ENCODE measurements around the gene PMF1.

Gene PMF1

GRCh38 chr1:156262461-156263287 is 49.9 kb downstream of the PMF1 start:
- no peak for ATAC-seq

GRCh38 chr1:156263288-156263655 is 50.5 kb downstream of the PMF1 start:
- H3K4me1 Mint-ChIP-seq, result peaks cover 6% of the 10 kb centered on the region
- H3K36me3 Mint-ChIP-seq, result peaks cover 75% of the 10 kb centered on the region
- no peaks in the 10 kb centered on the region for H3K27me3 Mint-ChIP-seq
- H3K9me3 Mint-ChIP-seq, result no peaks in the 10 kb centered on the region
- H3K27ac Mint-ChIP-seq, result no peak overlapping the region
- no peak overlapping the region for H3K4me3 Mint-ChIP-seq
- no peak for ATAC-seq

More at GRCh38 chr1:156262461-156263287, 49.9 kb downstream of the PMF1 start:
- Mint-ChIP-seq H3K36me3 (peaks cover 79% of the 10 kb centered on the region), H3K9me3 (no peaks in the 10 kb centered on the region), H3K4me1 (peaks cover 6% of the 10 kb centered on the region), H3K4me3 (no peak overlapping the region), H3K27ac (no peak overlapping the region), H3K27me3 (no peaks in the 10 kb centered on the region)

GRCh38 chr1:156266051-156266450 is 53.2 kb downstream of the PMF1 start:
- Mint-ChIP-seq H3K4me1 (peaks cover 6% of the 10 kb centered on the region), H3K4me3 (no peak overlapping the region), H3K27ac (no peak overlapping the region), H3K27me3 (no peaks in the 10 kb centered on the region), H3K36me3 (peaks cover 64% of the 10 kb centered on the region), H3K9me3 (no peaks in the 10 kb centered on the region)
- ATAC-seq, result no peak

GRCh38 chr1:156268336-156268735 is 55.5 kb downstream of the PMF1 start:
- no peak for ATAC-seq
- Mint-ChIP-seq H3K36me3 (peaks cover 69% of the 10 kb centered on the region), H3K9me3 (no peaks in the 10 kb centered on the region), H3K27me3 (no peaks in the 10 kb centered on the region), H3K4me3 (no peak overlapping the region), H3K4me1 (peaks cover 6% of the 10 kb centered on the region), H3K27ac (no peak overlapping the region)

GRCh38 chr1:156270314-156270713 is 57.5 kb downstream of the PMF1 start:
- Mint-ChIP-seq H3K4me1 (peaks cover 6% of the 10 kb centered on the region), H3K27ac (no peak overlapping the region), H3K4me3 (no peak overlapping the region), H3K27me3 (no peaks in the 10 kb centered on the region), H3K36me3 (peaks cover 72% of the 10 kb centered on the region), H3K9me3 (no peaks in the 10 kb centered on the region)
- ATAC-seq, result no peak

DNA sequence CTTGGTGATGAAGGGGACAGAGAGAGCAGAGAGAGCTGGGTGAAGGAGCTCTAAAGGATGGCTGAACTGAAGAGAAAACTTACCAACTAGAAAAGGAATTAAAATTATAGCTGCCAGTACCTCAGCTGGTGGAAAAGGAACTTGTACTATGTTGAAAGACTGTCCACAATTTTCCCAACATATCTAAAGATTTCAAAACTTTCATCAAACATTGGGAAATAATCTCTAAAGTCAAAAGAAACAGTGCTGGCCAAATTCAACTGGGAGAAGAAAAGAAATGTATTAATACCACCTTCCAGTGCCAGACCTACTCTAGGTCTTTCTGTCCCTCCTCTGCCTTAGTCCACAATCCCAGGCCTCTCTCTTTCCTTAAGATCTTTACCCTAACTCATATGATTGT is 63.7 kb downstream of the PMF1 start:
- ATAC-seq, result no peak
- Mint-ChIP-seq H3K4me1 (peaks cover 18% of the 10 kb centered on the region), H3K27me3 (no peaks in the 10 kb centered on the region), H3K9me3 (no peaks in the 10 kb centered on the region), H3K27ac (no peak overlapping the region), H3K36me3 (peaks cover 68% of the 10 kb centered on the region), H3K4me3 (no peak overlapping the region)

- Mint-ChIP-seq H3K27ac (no peak overlapping the region), H3K36me3 (peaks cover 63% of the 10 kb centered on the region)
Observed at GRCh38 chr1:156276966-156277381, 64.2 kb downstream of the PMF1 start.

DNA sequence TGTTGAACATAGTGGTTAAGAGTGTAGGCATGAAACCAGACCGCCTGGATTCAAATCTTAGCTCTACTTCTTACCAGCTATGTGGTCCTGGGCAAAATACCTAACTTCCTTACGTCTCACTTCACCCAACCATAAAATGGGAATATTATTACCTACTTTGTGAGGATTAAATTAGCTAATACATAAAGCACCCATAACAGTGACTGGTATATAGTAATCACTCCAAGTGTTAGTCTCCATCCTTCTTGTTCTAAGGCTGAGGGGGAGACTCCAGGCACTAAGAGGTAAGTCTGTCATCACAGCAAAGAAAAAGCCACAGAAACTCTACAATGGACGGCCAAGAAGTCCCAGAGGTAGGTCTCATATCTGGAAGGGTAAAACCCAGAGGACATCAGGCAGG is 67.0 kb downstream of the PMF1 start:
- Mint-ChIP-seq H3K9me3 (no peaks in the 10 kb centered on the region), H3K36me3 (peaks cover 35% of the 10 kb centered on the region), H3K4me1 (peaks cover 47% of the 10 kb centered on the region), H3K27me3 (no peaks in the 10 kb centered on the region), H3K27ac (no peak overlapping the region), H3K4me3 (no peak overlapping the region)
- ATAC-seq, result no peak

More at GRCh38 chr1:156276966-156277381, 64.2 kb downstream of the PMF1 start:
- no peaks in the 10 kb centered on the region for H3K27me3 Mint-ChIP-seq
- H3K4me3 Mint-ChIP-seq, result no peak overlapping the region
- ATAC-seq, result no peak
- H3K9me3 Mint-ChIP-seq, result no peaks in the 10 kb centered on the region
- H3K4me1 Mint-ChIP-seq, result peaks cover 22% of the 10 kb centered on the region

GRCh38 chr1:156281281-156281680 is 68.5 kb downstream of the PMF1 start:
- H3K27me3 Mint-ChIP-seq, result no peaks in the 10 kb centered on the region
- peaks cover 39% of the 10 kb centered on the region for H3K36me3 Mint-ChIP-seq
- H3K27ac Mint-ChIP-seq, result peak overlapping the region; percentile 97
- no peaks in the 10 kb centered on the region for H3K9me3 Mint-ChIP-seq
- H3K4me3 Mint-ChIP-seq, result peak overlapping the region; percentile 97
- peaks cover 47% of the 10 kb centered on the region for H3K4me1 Mint-ChIP-seq
- peak; percentile 67 for ATAC-seq

DNA sequence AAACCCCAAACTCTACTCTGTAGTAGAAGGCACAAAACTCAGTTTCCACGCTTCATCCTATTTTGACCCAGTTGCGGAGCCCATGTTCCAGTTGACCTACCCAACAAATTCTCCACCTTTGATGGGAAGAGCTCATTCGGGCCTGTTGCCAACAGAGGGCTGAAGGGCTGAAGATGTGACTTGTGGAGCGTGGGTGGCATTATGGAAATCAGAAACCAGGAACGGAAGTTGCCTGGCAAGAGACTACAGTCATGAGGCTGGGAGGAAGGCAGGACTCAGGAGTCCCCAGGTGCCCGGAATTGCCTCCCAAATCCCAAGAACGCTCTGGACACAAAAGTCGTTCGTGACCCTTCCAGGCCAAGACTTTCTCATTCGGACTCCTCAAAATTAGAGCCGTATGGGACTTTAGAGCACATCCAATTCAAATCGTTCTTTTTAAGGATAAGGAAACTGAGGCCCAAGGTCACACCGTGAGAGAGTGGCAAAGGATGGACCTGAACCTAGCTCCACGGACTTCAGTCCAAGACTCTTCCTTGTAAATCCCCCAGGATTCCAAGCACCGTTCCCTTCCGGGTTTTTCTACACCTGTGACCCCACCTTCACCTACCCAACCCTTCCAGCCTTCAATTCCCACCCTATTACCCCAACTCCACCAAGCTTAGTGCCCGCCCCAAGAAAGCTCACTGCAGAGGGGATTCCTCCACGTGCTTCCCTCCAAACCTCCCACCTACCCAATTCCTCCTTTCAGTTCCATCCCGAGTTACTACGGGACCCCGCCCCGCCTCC is 69.1 kb downstream of the PMF1 start:
- peak overlapping the region; percentile 97 for H3K4me3 Mint-ChIP-seq
- H3K9me3 Mint-ChIP-seq, result no peaks in the 10 kb centered on the region
- H3K27ac Mint-ChIP-seq, result peak overlapping the region; percentile 97
- peaks cover 33% of the 10 kb centered on the region for H3K36me3 Mint-ChIP-seq
- ATAC-seq, result no peak
- H3K4me1 Mint-ChIP-seq, result peaks cover 47% of the 10 kb centered on the region
- H3K27me3 Mint-ChIP-seq, result no peaks in the 10 kb centered on the region

GRCh38 chr1:156282479-156283222 is 69.8 kb downstream of the PMF1 start, which contains the start of gene SMG5:
SMG5 (minus strand) TSS chr1:156282825; CDS start chr1:156282680, 145 bp downstream.
- Mint-ChIP-seq H3K4me1 (peaks cover 47% of the 10 kb centered on the region), H3K27me3 (no peaks in the 10 kb centered on the region), H3K4me3 (peak within 1 kb of the TSS; percentile 97), H3K36me3 (peaks cover 25% of the 10 kb centered on the region), H3K9me3 (no peaks in the 10 kb centered on the region), H3K27ac (peak within 1 kb of the TSS; percentile 97)
- ATAC-seq, result peak; percentile 96

GRCh38 chr1:156283521-156283920 is 70.7 kb downstream of the PMF1 start:
- Mint-ChIP-seq H3K27me3 (no peaks in the 10 kb centered on the region), H3K9me3 (no peaks in the 10 kb centered on the region), H3K27ac (peak overlapping the region; percentile 97), H3K4me3 (peak overlapping the region; percentile 97), H3K4me1 (peaks cover 47% of the 10 kb centered on the region), H3K36me3 (peaks cover 19% of the 10 kb centered on the region)
- no peak for ATAC-seq

DNA sequence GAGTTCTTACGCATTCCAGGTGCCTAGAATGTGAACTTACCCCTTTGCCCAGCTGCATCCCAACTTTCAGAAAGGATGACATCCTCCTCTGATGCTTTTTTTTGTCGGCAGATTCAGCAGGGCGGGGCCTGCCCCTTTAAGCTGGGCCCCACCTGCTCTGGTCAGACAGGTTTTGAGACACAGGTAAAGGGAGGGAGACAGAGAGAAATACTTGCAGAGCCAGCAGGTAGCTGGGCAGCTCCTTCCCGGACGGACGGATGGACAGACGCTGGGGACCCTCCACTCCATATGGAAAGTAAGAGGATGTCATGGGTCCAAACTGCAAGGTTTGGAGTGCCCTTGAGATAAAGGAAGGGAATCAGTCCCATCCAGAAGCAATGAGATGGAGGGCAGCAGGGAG is 71.3 kb downstream of the PMF1 start, which contains the start of gene TMEM79:
Gene TMEM79 (plus strand): TSS at position 214 of the 400 bp plus-strand sequence. CDS start 902 bp downstream, outside the sequence.
- ATAC-seq, result no peak
- Mint-ChIP-seq H3K9me3 (no peaks in the 10 kb centered on the region), H3K36me3 (peaks cover 20% of the 10 kb centered on the region), H3K27me3 (no peaks in the 10 kb centered on the region), H3K4me3 (peak within 1 kb of the TSS; percentile 97), H3K27ac (peak within 1 kb of the TSS; percentile 97), H3K4me1 (peaks cover 47% of the 10 kb centered on the region)

DNA sequence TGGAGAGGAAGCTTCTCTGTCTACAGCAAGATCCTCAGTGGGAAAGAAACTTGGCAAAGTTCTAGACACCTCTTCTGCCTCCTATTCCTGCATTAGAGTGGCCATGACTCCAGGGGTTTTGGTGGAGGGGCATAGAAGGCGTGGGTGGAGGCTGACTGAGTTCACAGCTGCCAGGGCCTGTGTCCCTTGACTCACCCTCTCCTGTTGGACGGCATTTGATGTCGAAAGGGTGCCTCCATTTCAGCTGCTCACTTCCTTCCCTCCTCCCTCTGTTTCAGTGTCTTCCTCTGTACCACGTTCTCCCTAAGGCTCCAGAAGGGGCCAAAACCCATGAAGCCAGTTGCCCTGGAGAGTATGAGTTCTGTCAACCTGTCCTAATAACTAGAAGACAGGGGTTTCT is 72.0 kb downstream of the PMF1 start:
- Mint-ChIP-seq H3K4me3 (no peak overlapping the region), H3K27ac (no peak overlapping the region), H3K4me1 (peaks cover 47% of the 10 kb centered on the region), H3K27me3 (no peaks in the 10 kb centered on the region), H3K9me3 (no peaks in the 10 kb centered on the region), H3K36me3 (peaks cover 20% of the 10 kb centered on the region)
- ATAC-seq, result no peak

- Mint-ChIP-seq H3K27ac (no peak overlapping the region), H3K4me3 (no peak overlapping the region), H3K36me3 (peaks cover 20% of the 10 kb centered on the region)
Observed at GRCh38 chr1:156285437-156285836, 72.6 kb downstream of the PMF1 start.

More at GRCh38 chr1:156285437-156285836, 72.6 kb downstream of the PMF1 start:
- no peaks in the 10 kb centered on the region for H3K9me3 Mint-ChIP-seq
- H3K4me1 Mint-ChIP-seq, result peaks cover 40% of the 10 kb centered on the region
- no peaks in the 10 kb centered on the region for H3K27me3 Mint-ChIP-seq
- no peak for ATAC-seq

All from stimulated activated memory B cell treated with anti-CD40 and anti-IgM and Interleukin-4, amounts not matched to agents 10 μg/mL and 1 μg/mL and 100 μg/mL, for 72 hours (primary cell).